Right ventricle myocardium superior (tissue), 1 donor: ENCODE measurements around the gene CCT4. TPM values are rescaled to one million over a fixed set of nuclear protein-coding genes. Genes with fewer than 3 reads are reported as not detected.
"Not testable (repeated sequence)": the region's sequence is repeated elsewhere in the genome, so short reads cannot be mapped to it uniquely, and the experiment has no call there.

Experiments
- ATAC-seq: fragments of 200-7000 bp; cut with Tn5 transposase; one replicate; pipeline ENCODE4 v1.9.1; 2020; ENCODE audit warnings: mild to moderate bottlenecking; ENCODE audit not compliant: poor library complexity
- DNase-seq: peaks from one replicate; pipeline ENCODE4 v3.0.0-alpha.2; 2020
- intact Hi-C: fragments of 100-400 bp; cut with DNase I; formaldehyde crosslinking; loops from one replicate; pipeline ENCODE4 v1.11.2; 2022
- total RNA-seq: library from RNA; stranded (reverse); fragmentation: NEBNext Ultra II Directional; extraction: Animal tissue kit (Norgen Biotek cat#: 25700); gene quantifications from one replicate; pipeline ENCODE4 v1.2.1, GENCODE V29; 2021
- donor health status: DM: no; HTN: yes; CAD: no; lungs with severe emphysema.

Gene CCT4
- total RNA-seq, 1 donor from 2014 or later: 96.0 TPM

DNA sequence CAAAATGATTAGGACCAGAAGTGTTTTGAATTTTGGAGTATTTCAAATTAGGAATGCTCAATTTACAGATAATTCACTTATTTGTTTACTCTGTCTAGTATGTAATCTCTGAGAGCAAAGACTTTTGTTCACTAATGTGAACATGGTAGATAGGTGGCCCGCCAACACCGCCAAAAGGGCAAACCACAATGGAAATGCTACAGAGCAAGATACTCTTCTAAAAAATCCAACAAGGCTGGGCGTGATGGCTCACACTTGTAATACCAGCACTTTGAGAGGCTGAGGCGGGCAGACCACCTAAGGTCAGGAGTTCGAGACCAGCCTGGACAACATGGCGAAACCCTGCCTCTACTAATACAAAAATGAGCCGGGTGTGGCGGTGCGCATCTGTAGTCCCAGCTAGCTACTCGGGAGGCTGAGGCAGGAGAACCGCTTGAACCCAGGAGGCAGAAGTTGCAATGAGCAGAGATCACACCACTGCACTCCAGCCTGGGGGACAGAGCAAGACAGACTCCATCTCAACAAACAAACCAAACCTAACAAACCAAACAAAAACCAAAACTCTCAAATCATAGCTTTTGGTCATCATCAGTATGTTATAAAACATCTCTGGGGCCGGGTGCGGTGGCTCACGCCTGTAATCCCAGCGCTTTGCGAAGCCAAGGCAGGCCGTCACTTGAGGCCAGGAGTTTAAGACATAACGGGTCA lies 2.4 kb downstream of the CCT4 start:
- intact Hi-C loops: no loop called here
- ATAC-seq (no peak), DNase-seq (no peak)

GRCh38 chr2:61882850-61883249 lies 5.6 kb downstream of the CCT4 start:
- intact Hi-C loops: no loop called here
- DNase-seq (no peak), ATAC-seq (no peak)

GRCh38 chr2:61879351-61879750 lies 9.1 kb downstream of the CCT4 start:
- not testable (repeated sequence) for ATAC-seq, DNase-seq
- intact Hi-C loops: loop anchor here (10.0 kb wide), 2 partner anchors 385 to 665 kb away; no protein-coding TSS in a partner anchor

- no peak for ATAC-seq
- no peak for DNase-seq
- intact Hi-C loops: loop anchor here (10.0 kb wide), 2 partner anchors 384 to 664 kb away; no protein-coding TSS in a partner anchor
Observed at GRCh38 chr2:61878761-61879160, 9.7 kb downstream of the CCT4 start.

- intact Hi-C loops: loop anchor here (10.0 kb wide), 2 partner anchors 383 to 663 kb away; no protein-coding TSS in a partner anchor
- ATAC-seq (no peak), DNase-seq (no peak)
Observed at GRCh38 chr2:61877571-61878245, 10.7 kb downstream of the CCT4 start.

- intact Hi-C loops: loop anchor here (10.0 kb wide), 2 partner anchors 382 to 662 kb away; no protein-coding TSS in a partner anchor
- ATAC-seq: no peak
- no peak for DNase-seq
Observed at GRCh38 chr2:61876400-61876799, 12.1 kb downstream of the CCT4 start.

- ATAC-seq, DNase-seq, intact Hi-C loops: not testable (repeated sequence)
Observed at GRCh38 chr2:61866482-61867089, 21.9 kb downstream of the CCT4 start.

DNA sequence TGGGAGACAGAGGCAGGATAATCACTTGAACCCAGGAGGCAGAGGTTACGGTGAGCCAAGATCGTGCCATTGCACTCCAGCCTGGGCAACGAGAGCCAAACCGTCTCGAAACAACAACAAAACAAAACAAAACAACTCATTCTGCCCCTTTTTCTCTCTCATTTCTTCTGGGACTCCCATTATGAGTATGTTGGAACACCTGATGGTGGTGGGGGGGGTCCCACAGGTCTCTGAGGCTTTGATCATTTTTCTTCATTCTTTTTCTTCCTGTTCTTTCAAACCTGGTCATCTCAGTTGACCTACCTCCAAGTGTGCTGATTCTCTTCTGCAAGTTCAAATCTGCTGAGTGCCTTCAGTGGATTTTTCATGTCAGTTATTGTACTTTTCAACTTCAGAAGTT lies 26.4 kb downstream of the CCT4 start:
- intact Hi-C loops: no loop called here
- ATAC-seq (no peak), DNase-seq (no peak)

DNA sequence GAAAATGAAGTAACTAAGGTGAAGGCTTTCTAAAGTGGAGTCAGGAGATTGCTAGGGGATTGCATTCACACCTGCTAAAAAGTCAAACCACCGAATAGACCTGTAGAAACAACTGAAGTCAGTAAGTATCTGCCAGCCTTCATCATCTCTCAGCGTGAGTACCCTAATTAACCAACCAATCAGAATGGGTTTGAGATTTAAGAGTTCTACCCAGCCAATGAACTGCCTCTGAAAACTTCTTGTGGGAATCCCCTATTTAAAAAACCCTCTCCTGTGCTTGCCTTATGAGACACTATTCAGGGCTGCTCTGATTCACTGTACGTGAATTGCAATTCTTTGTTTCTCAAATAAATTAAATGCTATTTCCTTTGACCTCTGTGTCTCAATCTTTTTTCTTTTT lies 31.2 kb downstream of the CCT4 start:
- DNase-seq: no peak
- no peak for ATAC-seq
- intact Hi-C loops: no loop called here

DNA sequence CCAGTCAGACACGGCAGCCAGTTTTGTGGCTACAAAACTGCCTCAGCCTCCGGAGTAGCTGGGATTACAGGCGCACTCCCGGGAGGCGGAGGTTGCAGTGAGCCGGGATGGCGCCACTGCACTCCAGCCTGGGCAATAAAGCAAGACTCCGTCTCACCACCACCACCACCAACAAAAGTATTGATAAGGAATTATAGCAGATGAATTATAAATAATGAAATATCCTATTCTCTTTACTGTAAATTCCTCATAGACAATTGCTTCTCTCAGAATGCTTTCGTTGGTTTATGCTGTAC lies 33.2 kb downstream of the CCT4 start:
- ATAC-seq (no peak), DNase-seq (no peak)
- intact Hi-C loops: no loop called here

DNA sequence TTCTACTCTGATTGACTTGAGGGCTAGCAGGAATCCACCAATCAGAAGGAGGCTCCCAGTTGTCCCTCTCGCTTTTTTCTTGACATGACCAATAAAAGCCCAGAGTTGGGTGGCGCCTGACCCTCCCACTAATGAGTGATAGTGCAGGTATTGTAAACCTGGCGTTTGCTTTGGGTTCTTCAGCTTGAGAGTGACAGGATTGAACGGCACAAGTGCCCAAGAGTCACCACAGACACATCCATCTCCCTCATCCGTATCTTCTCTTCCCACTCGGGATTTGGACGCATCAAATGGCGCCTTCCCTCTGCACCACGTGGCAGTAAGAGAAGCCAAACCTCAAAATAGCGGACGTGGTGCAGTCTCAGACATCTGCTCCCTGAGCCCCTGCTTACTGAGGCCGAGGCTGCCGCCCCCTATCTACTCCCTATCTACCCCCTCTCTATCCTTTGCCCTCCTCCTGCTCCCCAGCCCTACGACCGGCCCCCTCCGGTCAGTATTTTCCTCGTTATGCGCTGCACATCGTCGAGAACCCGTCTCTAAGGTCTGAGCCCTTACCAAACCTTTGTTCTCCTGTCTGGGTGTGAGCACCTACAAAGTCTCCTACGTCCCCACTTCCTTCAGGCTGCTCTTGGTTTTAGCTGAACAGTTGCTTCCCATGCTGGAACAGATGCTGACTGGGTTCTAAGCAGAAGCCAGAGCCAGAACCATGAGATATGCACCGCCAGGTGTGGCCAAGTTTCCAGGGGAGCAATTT lies 33.7 kb downstream of the CCT4 start:
- ATAC-seq (peak; percentile 96), DNase-seq (peak; percentile 86)
- intact Hi-C loops: no loop called here

DNA sequence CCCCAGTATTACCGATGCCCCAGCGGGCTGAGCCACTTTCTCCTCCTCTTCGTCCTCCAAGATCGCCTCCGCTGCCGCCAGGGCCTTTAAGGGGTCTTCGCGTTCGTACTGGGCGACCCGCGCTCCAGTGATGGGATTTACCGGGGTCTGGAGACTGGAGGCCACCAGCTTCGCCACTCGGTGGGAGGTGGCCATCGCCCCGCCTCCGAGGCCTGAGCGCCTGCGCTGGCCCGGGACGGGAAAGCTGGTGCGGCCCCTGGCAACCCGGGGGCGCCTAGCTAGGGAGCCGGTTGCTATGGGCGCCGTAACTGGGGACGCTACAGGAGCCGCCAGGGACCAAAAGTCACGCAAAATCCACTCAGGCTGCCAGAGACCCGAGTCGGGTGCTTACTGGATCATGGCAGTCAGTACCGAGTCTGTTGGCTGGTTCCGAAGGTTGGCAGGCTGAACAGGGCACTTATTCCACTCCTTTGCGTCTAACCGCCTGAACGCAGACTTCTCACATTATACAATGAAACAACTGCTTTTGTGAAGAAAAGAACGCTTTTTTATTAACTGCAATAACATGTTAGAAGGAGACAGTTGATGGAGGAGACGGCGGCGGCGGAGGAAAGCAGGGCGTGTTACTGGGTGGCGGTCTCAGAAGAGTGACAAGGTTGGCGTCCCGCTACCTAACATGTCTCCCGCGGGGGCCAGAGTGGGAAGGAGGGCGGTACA lies 34.5 kb downstream of the CCT4 start, which contains the start of gene FAM161A:
TSS of gene FAM161A (minus strand) at position 214 of the 717 bp plus-strand sequence. CDS start at position 195, 19 bp downstream.
- intact Hi-C loops: no loop called here
- ATAC-seq (peak; percentile 98), DNase-seq (peak; percentile 94)

- DNase-seq: no peak
- intact Hi-C loops: no loop called here
Observed at GRCh38 chr2:61853086-61853846, 35.2 kb downstream of the CCT4 start.

GRCh38 chr2:61851270-61851669 lies 37.2 kb downstream of the CCT4 start:
- ATAC-seq, DNase-seq, intact Hi-C loops: not testable (repeated sequence)

More at GRCh38 chr2:61853086-61853846, 35.2 kb downstream of the CCT4 start:
- ATAC-seq: peak; percentile 89

- intact Hi-C loops: no loop called here
- ATAC-seq (no peak), DNase-seq (no peak)
Observed at GRCh38 chr2:61845320-61845719, 43.1 kb downstream of the CCT4 start.

- ATAC-seq (no peak), DNase-seq (no peak)
- intact Hi-C loops: no loop called here
Observed at GRCh38 chr2:61841286-61841685, 47.2 kb downstream of the CCT4 start.

DNA sequence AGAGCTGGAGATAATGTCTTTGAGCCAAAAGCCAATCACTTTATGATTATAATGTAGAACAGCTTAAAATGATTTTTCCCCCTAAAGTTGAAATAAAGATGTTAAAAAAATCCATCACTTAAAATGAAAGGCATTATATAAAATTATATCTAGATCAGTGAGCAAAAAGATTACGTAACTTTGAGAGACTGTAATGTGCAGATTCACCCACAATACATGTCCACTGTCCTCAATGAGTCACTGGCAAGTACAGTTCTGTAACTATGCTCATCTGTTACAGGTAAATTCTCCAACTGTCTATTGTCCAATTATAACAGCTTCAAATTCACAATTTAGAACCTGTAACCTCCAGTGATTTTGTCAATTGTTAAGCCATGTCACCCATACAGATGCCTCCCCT lies 53.6 kb downstream of the CCT4 start:
- no peak for ATAC-seq
- intact Hi-C loops: no loop called here
- no peak for DNase-seq

GRCh38 chr2:61833971-61834370 lies 54.5 kb downstream of the CCT4 start:
- ATAC-seq (no peak), DNase-seq (no peak)
- intact Hi-C loops: no loop called here
